Upper lobe of left lung (tissue), 6 donors: ENCODE results near the gene ATP1A4. TPM values are rescaled to one million over a fixed set of nuclear protein-coding genes. Genes with fewer than 3 reads are reported as not detected.
"Not testable (repeated sequence)": the region's sequence is repeated elsewhere in the genome, so short reads cannot be mapped to it uniquely, and the experiment has no call there.

Source experiments
- ATAC-seq, 2 donors: fragments of 200-7000 bp; cut with Tn5 transposase; one replicate each; pipeline ENCODE4 v1.9.1; 2022; ENCODE audit warnings: mild to moderate bottlenecking in 2 of 2, moderate library complexity in 2 of 2; ENCODE audit not compliant: low FRiP score in 2 of 2
- DNase-seq, 2 donors: peaks; one replicate each; pipeline ENCODE4 v3.0.0-alpha.2; 2019 to 2020
- H3K27ac ChIP-seq, 4 donors: fragments of 200-600 bp; sonication (generic); one replicate each; pipeline ENCODE4 v1.5.1; 2016 to 2019
- H3K27me3 ChIP-seq, 4 donors: fragments of 200-600 bp; sonication (generic); one replicate each; pipeline ENCODE4 v1.5.1; 2017 to 2019
- H3K36me3 ChIP-seq, 4 donors: fragments of 200-600 bp; sonication (generic); one replicate each; pipeline ENCODE4 v1.5.1; 2016 to 2019
- H3K4me1 ChIP-seq, 4 donors: fragments of 200-600 bp; sonication (generic); one replicate each; pipeline ENCODE4 v1.5.1; 2018 to 2019
- H3K4me3 ChIP-seq, 4 donors: fragments of 200-600 bp; sonication (generic); one replicate each; pipeline ENCODE4 v1.5.1; 2017 to 2019; ENCODE audit warnings: mild to moderate bottlenecking in 2 of 4, moderate library complexity in 1 of 4
- H3K9me3 ChIP-seq, 4 donors: fragments of 200-600 bp; sonication (generic); one replicate each; pipeline ENCODE4 v1.5.1; 2018 to 2019
- EP300 ChIP-seq, 4 donors: sonication (generic); formaldehyde crosslinking; IDR thresholded peaks; one replicate each; pipeline ENCODE4 v1.5.1; 2017; ENCODE audit warnings: antibody characterized with exemption in 4 of 4, control low read depth in 2 of 4
- POLR2A ChIP-seq, 4 donors: fragments of 450-650 bp; IDR thresholded peaks; one replicate each; pipeline ENCODE4 v1.5.1; 2016 to 2017; ENCODE audit warnings: antibody characterized with exemption in 4 of 4, mild to moderate bottlenecking in 2 of 4
- POLR2AphosphoS5 ChIP-seq, 2 donors: sonication (generic); formaldehyde crosslinking; IDR thresholded peaks; one replicate each; pipeline ENCODE4 v1.5.1; 2017; ENCODE audit warnings: antibody characterized with exemption in 2 of 2
- WGBS, 2 donors: methylation state at CpG; one replicate each; pipeline ENCODE4 v1.1.5; 2017 to 2018; 5-methylcytosine and 5-hydroxymethylcytosine counted together
- total RNA-seq, 6 donors: library from RNA; depleted of rRNA in 4 of 6; stranded (reverse); fragments of >200 nt in 4 of 6; gene quantifications; one replicate each; pipeline versions ENCODE4 v1.1.0 to v1.2.1, GENCODE V29; 2016 to 2021
- TF ChIP-seq, protein P1 (sequence below), 6 experiments: fragments of 450-650 bp in 4 of 6; fragments of 200-600 bp in 2 of 6; sonication (generic) in 2 of 6; IDR thresholded peaks; one replicate each; pipeline ENCODE4 v1.5.1; 2016 to 2019; ENCODE audit warnings: antibody characterized with exemption in 6 of 6
- donor health status: DM: no; HTN: no; CAD: no; lungs with moderate emphysema.
- donor health status: DM: no; HTN: yes; CAD: no; lungs with severe emphysema.

ATP1A4 gene
- total RNA-seq, 6 donors from 2014 or later = 0.52 to 0.61 TPM; not detected in 4

DNA sequence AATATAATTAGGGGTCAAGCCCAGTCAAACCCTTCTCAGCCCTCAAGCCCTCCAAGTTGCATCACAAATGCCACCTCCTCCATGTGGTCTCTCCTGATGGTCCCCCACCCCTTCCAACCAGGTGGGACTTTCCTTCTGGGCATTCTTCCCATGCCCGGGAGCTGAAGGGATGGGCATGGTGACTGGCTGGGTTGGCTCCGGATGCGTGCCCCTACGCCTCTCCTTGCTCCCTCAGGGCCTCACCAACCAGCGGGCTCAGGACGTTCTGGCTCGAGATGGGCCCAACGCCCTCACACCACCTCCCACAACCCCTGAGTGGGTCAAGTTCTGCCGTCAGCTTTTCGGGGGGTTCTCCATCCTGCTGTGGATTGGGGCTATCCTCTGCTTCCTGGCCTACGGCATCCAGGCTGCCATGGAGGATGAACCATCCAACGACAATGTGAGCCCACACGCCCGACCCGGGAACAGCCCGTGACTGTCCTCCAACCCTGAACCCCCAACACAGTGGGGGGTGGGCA lies 28.4 kb upstream of the ATP1A4 start:
- H3K4me1 ChIP-seq = peaks cover 0 to 9% (median under 1%) of the 10 kb centered on the region in 4 donors
- H3K4me3 ChIP-seq = no peak overlapping the region
- H3K27me3 ChIP-seq = no peaks in the 10 kb centered on the region
- ATAC-seq (no peak), DNase-seq (no peak)
- H3K36me3 ChIP-seq = no peaks in the 10 kb centered on the region
- no peaks in the 10 kb centered on the region for H3K9me3 ChIP-seq
- WGBS, 2 donors = 85 to 96% methylated on average over 11 to 15 of the region's 16 CpGs
- H3K27ac ChIP-seq = no peak overlapping the region
- TF ChIP-seq POLR2A (IDR thresholded peaks at IDR 0.05) = no peak
- TF ChIP-seq, protein P1, sequence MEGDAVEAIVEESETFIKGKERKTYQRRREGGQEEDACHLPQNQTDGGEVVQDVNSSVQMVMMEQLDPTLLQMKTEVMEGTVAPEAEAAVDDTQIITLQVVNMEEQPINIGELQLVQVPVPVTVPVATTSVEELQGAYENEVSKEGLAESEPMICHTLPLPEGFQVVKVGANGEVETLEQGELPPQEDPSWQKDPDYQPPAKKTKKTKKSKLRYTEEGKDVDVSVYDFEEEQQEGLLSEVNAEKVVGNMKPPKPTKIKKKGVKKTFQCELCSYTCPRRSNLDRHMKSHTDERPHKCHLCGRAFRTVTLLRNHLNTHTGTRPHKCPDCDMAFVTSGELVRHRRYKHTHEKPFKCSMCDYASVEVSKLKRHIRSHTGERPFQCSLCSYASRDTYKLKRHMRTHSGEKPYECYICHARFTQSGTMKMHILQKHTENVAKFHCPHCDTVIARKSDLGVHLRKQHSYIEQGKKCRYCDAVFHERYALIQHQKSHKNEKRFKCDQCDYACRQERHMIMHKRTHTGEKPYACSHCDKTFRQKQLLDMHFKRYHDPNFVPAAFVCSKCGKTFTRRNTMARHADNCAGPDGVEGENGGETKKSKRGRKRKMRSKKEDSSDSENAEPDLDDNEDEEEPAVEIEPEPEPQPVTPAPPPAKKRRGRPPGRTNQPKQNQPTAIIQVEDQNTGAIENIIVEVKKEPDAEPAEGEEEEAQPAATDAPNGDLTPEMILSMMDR (IDR thresholded peaks at IDR 0.05) = no peak
- no peak for TF ChIP-seq EP300 (IDR thresholded peaks at IDR 0.05)
- no peak for TF ChIP-seq POLR2AphosphoS5 (IDR thresholded peaks at IDR 0.05)

DNA sequence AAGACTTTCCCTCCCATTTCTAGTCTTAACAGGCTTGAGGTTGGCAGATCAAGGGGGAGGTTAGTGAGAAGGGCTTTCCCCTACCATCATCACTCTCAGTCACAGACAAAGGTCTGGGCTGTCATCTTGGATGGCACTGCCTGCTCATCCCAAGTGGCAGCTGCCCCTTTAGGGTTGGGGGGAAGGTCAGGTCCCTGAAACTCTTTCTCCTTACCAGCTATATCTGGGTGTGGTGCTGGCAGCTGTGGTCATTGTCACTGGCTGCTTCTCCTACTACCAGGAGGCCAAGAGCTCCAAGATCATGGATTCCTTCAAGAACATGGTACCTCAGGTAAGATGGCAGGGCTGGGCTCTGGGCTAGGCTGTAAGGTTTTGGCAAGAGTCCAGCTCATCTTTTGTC lies 27.7 kb upstream of the ATP1A4 start:
- H3K27me3 ChIP-seq = no peaks in the 10 kb centered on the region
- no peak for TF ChIP-seq POLR2AphosphoS5 (IDR thresholded peaks at IDR 0.05)
- TF ChIP-seq POLR2A (IDR thresholded peaks at IDR 0.05) = no peak
- TF ChIP-seq EP300 (IDR thresholded peaks at IDR 0.05) = no peak
- TF ChIP-seq, protein P1 (IDR thresholded peaks at IDR 0.05) = no peak
- H3K27ac ChIP-seq = no peak overlapping the region
- DNase-seq = no peak
- no peaks in the 10 kb centered on the region for H3K9me3 ChIP-seq
- no peak for ATAC-seq
- H3K4me1 ChIP-seq = peaks cover 0 to 4% (median 0%) of the 10 kb centered on the region in 4 donors
- H3K36me3 ChIP-seq = no peaks in the 10 kb centered on the region
- H3K4me3 ChIP-seq = no peak overlapping the region

GRCh38 chr1:160124705-160125478 lies 26.5 kb upstream of the ATP1A4 start:
- no peaks in the 10 kb centered on the region for H3K9me3 ChIP-seq
- H3K27me3 ChIP-seq = no peaks in the 10 kb centered on the region
- H3K4me3 ChIP-seq = no peak overlapping the region
- ATAC-seq (peak; percentile 14 to 54), DNase-seq (peak in 1 of 2 donors; percentile 37)
- 61 to 64% methylated on average over 8 of the region's 8 CpGs for WGBS, 2 donors
- peaks cover 0 to 4% (median 0%) of the 10 kb centered on the region in 4 donors for H3K4me1 ChIP-seq
- H3K27ac ChIP-seq = no peak overlapping the region
- TF ChIP-seq, protein P1 (IDR thresholded peaks at IDR 0.05) = no peak
- TF ChIP-seq EP300 (IDR thresholded peaks at IDR 0.05) (peak in 2 of 4 donors; percentile 17 to 25), POLR2A (IDR thresholded peaks at IDR 0.05) (no peak), POLR2AphosphoS5 (IDR thresholded peaks at IDR 0.05) (peak in 1 of 2 donors; percentile 47)
- H3K36me3 ChIP-seq = no peaks in the 10 kb centered on the region

DNA sequence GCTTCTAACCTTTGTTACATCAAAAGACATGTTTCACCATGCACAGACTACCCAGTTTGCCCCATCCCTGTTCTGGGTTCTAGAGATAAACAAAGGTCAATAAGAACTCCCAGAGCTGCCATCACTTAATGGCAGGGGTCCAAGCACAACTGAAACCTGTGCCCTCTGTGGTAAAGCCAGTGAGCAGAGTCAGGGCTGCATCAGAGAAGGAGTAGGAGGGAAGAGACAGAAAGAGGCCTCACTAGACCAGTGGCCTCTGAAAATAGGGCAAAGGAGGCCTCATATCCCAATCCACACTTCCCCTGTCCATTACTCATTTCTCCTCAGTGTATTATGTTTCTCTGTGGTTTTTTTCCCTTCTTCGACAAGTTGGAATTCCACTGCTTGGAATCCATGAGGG lies 25.7 kb upstream of the ATP1A4 start:
- WGBS, 2 donors = 81 to 91% methylated on average over 1 of the region's 1 CpG

GRCh38 chr1:160126342-160126741 lies 25.1 kb upstream of the ATP1A4 start:
- not testable (repeated sequence) for H3K4me3 ChIP-seq, ATAC-seq, DNase-seq, H3K36me3 ChIP-seq, H3K4me1 ChIP-seq, H3K9me3 ChIP-seq, H3K27me3 ChIP-seq, H3K27ac ChIP-seq
- 70 to 74% methylated on average over 4 of the region's 4 CpGs for WGBS, 2 donors

More for the DNA sequence above, 25.7 kb upstream of the ATP1A4 start:
- H3K4me1 ChIP-seq = peaks cover 0 to 4% (median 0%) of the 10 kb centered on the region in 4 donors
- no peaks in the 10 kb centered on the region for H3K36me3 ChIP-seq
- TF ChIP-seq EP300 (IDR thresholded peaks at IDR 0.05) (no peak), POLR2AphosphoS5 (IDR thresholded peaks at IDR 0.05) (no peak), POLR2A (IDR thresholded peaks at IDR 0.05) (no peak)
- TF ChIP-seq, protein P1 (IDR thresholded peaks at IDR 0.05) = no peak
- H3K27ac ChIP-seq = no peak overlapping the region
- no peaks in the 10 kb centered on the region for H3K27me3 ChIP-seq
- no peak overlapping the region for H3K4me3 ChIP-seq
- no peak for ATAC-seq
- no peaks in the 10 kb centered on the region for H3K9me3 ChIP-seq
- no peak for DNase-seq
